Cardiac septum (tissue), 1 donor: ENCODE data around the gene MS4A8. TPM values are rescaled to one million over a fixed set of nuclear protein-coding genes. Genes with fewer than 3 reads are reported as not detected.
"Not testable (repeated sequence)": the region's sequence is repeated elsewhere in the genome, so short reads cannot be mapped to it uniquely, and the experiment has no call there.

Experiments
- DNase-seq: peaks from one replicate; pipeline ENCODE4 v3.0.0-alpha.2; 2020; ENCODE audit warnings: low spot score
- intact Hi-C: fragments of 100-400 bp; cut with DNase I; formaldehyde crosslinking; loops from one replicate; pipeline ENCODE4 v1.14.0; 2022
- long read RNA-seq: library from polyadenylated mRNA; unstranded; transcript quantifications from one replicate; pipeline ENCODE4 v2.0.0, GENCODE V29; 2021
- total RNA-seq: library from RNA; stranded (reverse); fragmentation: NEBNext Ultra II Directional; extraction: Animal tissue kit (Norgen Biotek cat#: 25700); gene quantifications from one replicate; pipeline ENCODE4 v1.2.1, GENCODE V29; 2021
- donor health status: DM: no; HTN: no; CAD: no.

Gene MS4A8
- total RNA-seq, result not detected
- long read RNA-seq, result 0 reads

GRCh38 chr11:60699284-60699691, at the start of gene MS4A8:
Gene MS4A8, plus strand, starts transcription at chr11:60699612. Its CDS starts 1,249 bp downstream, at chr11:60700861.
- intact Hi-C loops, result no loop called here
- DNase-seq, result no peak

DNA sequence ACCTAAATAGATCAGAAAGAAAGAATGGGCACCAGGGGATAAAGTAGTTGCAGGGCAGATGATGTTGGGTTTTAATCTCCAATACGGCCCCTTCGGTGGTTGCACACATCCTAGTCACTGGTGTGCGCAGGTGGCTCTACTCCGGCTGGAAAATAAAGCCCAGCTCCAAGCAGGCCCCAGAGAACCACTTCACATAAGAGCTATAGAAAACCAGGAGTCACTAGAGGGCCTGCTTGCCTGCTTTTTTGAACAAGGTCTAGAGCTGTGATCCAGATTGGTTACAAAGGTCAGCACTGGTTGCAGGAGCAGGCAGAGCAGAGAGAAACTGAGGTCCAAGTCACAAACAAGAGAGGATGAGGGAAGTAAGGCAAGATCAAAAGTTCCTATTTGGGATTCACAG, 41.5 kb upstream of the MS4A8 start:
- DNase-seq, result no peak
- intact Hi-C loops, result no loop called here

DNA sequence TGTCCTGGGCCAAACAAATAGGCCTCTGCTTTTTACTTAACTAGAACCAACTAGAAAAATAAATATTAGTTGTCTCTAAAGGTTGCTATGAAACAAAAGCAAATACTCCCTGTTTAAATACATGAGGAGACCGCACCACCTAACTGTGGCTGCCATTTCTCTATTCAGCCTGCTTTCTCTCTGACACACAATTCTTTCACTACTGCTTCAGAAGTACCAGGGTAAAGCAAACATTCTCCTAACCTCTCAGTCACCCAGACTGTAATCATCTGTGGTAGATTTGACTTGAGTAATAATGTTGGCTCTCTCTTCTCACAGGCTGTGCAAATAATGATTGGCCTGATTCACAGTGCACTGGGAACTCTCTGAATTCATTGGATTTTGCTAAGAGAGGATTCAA, 41.0 kb upstream of the MS4A8 start:
- intact Hi-C loops, result no loop called here
- DNase-seq, result no peak

- intact Hi-C loops, result no loop called here
- DNase-seq, result no peak
Observed at GRCh38 chr11:60672255-60672654, 27.2 kb upstream of the MS4A8 start.

- intact Hi-C loops, DNase-seq: not testable (repeated sequence)
Observed at GRCh38 chr11:60678231-60678630, 21.2 kb upstream of the MS4A8 start.

DNA sequence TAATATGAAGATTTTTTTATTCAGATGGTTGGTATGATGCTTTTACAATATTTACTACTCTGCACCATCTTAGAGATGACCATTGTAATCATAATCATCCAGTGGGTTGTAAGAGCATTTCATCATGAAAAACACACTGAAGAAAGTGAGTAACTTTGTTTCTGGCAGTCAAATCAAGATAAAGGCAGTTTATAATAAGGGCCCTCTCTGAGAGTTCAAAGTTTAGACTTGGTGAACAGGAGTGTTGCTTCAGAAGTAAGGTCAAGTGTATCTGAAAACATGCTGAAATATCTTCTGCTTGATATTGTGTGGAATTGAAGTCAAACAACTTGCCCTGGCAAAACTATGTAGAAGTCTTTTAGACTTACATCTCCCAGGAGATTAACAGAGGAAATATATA, 19.5 kb upstream of the MS4A8 start:
- intact Hi-C loops, result no loop called here
- no peak for DNase-seq

GRCh38 chr11:60680455-60681119, 18.8 kb upstream of the MS4A8 start:
- intact Hi-C loops, result no loop called here
- no peak for DNase-seq

DNA sequence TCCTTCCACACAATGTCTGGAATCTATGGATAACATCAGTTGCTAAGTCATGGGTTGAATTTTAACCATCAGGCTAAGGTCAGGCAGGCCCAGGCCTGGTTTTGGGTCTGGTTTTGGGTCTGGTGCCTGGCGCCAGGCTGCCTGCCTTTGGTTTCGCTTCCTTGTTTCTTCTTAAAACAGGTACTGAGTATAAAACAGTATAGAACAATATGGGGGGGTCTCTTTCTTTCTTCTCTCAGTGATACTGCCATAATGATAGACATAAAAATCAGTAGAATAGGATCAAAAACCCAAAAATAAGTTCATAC, 14.9 kb upstream of the MS4A8 start:
- intact Hi-C loops, DNase-seq: not testable (repeated sequence)

GRCh38 chr11:60691661-60692060, 7.8 kb upstream of the MS4A8 start:
- intact Hi-C loops, result no loop called here

DNA sequence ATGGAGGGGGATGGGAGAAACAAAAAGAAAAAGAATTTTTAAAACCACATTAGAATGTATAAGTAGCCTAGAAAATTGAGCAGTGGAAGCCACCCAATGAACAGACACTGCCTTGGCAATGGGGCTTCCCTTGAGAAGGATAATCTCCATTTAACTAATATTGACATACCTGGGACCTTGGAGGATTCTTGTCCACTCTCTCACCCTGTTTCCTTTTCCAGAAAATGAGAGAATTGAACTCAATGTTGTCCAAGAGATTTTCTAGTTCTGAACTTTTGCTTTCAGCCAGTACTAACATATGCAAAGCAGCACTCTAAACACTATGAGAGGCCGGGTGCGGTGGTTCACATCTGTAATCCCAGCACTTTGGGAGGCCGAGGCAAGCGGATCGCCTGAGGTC, 524 bp downstream of the MS4A8 start:
- intact Hi-C loops, result no loop called here
- DNase-seq, result no peak

More at GRCh38 chr11:60691661-60692060, 7.8 kb upstream of the MS4A8 start:
- DNase-seq, result no peak

DNA sequence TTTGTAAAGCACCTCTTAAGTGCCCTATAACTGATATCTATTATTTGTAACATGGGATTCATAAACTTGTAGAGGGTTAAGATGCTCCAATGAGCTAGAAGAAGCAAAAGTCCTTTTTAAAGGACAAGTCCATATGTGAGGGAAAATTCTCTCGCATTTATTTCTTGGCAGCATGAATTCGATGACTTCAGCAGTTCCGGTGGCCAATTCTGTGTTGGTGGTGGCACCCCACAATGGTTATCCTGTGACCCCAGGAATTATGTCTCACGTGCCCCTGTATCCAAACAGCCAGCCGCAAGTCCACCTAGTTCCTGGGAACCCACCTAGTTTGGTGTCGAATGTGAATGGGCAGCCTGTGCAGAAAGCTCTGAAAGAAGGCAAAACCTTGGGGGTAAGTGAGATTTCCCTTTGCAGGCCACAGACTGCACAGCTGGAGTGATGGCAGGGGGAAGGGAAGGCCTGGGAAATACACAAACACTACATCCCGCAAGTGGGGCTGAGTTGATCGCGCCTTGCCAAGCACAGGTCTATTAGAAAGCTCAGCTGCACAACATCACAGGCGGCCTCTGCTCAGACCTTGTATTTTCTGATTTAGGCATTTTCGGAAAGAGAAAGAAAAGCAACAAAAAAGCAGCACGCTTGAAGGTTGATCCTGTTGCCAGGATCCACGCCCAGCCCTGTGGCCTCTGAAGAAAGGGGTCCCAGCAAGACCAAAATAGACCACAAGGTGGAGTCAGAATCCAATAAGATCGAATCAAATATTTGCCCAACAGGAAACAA, 1.5 kb downstream of the MS4A8 start:
- intact Hi-C loops, result no loop called here
- DNase-seq, result no peak

GRCh38 chr11:60701469-60701818, 2.0 kb downstream of the MS4A8 start:
- DNase-seq, result no peak
- intact Hi-C loops, result no loop called here

GRCh38 chr11:60703374-60703773, 4.0 kb downstream of the MS4A8 start:
- intact Hi-C loops, result no loop called here

GRCh38 chr11:60705895-60706294, 6.5 kb downstream of the MS4A8 start:
- no peak for DNase-seq
- intact Hi-C loops, result no loop called here

More at GRCh38 chr11:60703374-60703773, 4.0 kb downstream of the MS4A8 start:
- DNase-seq, result no peak

DNA sequence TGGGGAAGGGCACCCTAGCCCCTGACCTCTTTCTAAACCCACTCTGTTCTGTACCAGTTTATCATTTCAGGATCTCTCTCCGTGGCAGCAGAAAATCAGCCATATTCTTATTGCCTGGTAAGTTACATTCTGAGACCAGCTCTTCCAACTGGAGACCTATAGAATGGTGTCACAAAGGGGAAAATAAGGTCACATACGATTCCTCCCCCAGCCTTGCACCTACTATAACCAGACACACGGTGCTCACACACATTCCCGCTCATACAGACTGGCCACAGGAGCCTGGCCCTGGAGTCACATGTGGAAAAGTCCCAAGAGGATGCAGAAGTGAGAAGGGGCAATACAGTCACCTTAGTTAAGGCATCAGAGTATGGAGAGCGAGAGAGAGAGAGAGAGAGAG, 7.5 kb downstream of the MS4A8 start:
- intact Hi-C loops, result no loop called here
- DNase-seq, result no peak

GRCh38 chr11:60710482-60710881, 11.1 kb downstream of the MS4A8 start:
- no peak for DNase-seq
- intact Hi-C loops, result no loop called here

- no peak for DNase-seq
- intact Hi-C loops, result no loop called here
Observed at GRCh38 chr11:60711276-60711675, 11.9 kb downstream of the MS4A8 start.

DNA sequence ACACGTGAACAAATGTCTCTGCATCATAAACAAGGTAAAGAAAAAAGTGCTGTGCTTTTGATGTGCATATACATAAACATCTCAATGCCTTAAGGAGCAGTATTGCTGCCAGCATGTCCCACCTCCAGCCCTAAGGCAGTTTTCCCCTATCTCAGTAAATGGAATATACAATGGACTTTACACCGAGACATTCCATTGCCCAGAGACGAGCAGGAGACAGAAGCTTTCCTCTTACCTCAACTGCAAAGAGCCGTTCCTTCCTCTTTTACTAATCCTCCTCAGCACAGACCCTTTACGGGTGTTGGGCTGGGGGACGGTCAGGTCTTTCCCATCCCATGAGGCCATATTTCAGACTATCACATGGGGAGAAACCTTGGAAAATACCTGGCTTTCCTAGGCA, 14.0 kb downstream of the MS4A8 start:
- DNase-seq, intact Hi-C loops: not testable (repeated sequence)

- no peak for DNase-seq
- intact Hi-C loops, result no loop called here
Observed at GRCh38 chr11:60717956-60718355, 18.5 kb downstream of the MS4A8 start.

GRCh38 chr11:60718524-60719316, 19.3 kb downstream of the MS4A8 start:
- DNase-seq, result no peak
- intact Hi-C loops, result no loop called here

DNA sequence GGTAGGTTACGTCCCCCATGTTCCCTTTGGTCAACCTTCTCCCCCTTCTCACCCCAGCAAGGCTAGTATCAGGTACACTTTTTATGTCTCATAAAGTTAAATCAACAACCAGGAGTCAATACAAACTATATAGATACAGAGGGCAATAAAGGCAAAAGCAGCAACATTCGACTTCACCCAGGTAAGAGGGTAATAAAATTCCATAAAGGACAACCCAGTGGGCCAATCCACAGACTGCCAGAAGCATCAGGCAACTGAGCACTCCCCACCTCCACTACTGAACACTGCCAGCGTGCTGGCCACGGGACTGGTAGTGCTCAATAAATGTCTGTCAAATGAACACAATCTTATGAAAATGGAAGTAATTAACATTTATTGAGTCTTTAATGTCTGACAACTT, 20.0 kb downstream of the MS4A8 start:
- intact Hi-C loops, result no loop called here
- no peak for DNase-seq
